Stimulated activated CD8-positive, alpha-beta memory T cell treated with anti-CD3 and anti-CD28 coated beads, Interleukin-2, amount 100 ng/mL, for 48 hours (primary cell): Measurements from ENCODE around the gene TMEM25.

ENCODE experiments used
- DNase-seq, 2 donors: peaks; one replicate each; pipeline ENCODE4 v3.0.0-alpha.2; 2020; ENCODE audit warnings: low read depth in 2 of 2

Gene TMEM25

DNA sequence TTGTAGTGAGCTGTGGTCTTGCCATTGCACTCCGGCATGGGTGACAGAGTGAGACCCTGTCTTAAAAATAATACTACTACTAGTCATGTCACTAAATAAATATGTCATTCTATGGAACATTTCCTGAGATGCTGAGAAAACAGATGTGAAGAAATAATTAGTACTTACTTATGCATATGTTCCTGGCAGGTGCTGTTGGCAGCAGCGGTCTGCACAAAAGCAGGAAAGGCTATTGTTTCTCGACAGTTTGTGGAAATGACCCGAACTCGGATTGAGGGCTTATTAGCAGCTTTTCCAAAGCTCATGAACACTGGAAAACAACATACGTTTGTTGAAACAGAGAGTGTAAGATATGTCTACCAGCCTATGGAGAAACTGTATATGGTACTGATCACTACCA lies 50.1 kb downstream of the TMEM25 start:
- no peak for DNase-seq
